ENCODE data around the gene BMPR1A.

GRCh38 chr10:86855513-86855912 is 99.1 kb downstream of the BMPR1A start:
- TF ChIP-seq POLR2A (IDR thresholded peaks at IDR 0.05) (no peak), POLR2AphosphoS5 (IDR thresholded peaks at IDR 0.05) (no peak)

Data from suprapubic skin (tissue), 4 donors.